ENCODE measurements around the gene C9.

The C9 gene

GRCh38 chr5:39266442-39266841 lies 97.9 kb downstream of the C9 start:
- DNase-seq (ENCODE audit: low spot score), result no peak
- in situ Hi-C loops (cut with MboI; ENCODE audit: low pct_unique_long_range_greater_than_20kb, low sequenced_read_pairs, unreplicated experiment), result no loop called here
- no peak for TF ChIP-seq CTCF (IDR thresholded peaks at IDR 0.05; ENCODE audit: extremely low read depth, insufficient read depth, missing control alignments)

- in situ Hi-C loops (cut with MboI; ENCODE audit: low pct_unique_long_range_greater_than_20kb, low sequenced_read_pairs, unreplicated experiment), result no loop called here
- no peak for TF ChIP-seq CTCF (IDR thresholded peaks at IDR 0.05; ENCODE audit: extremely low read depth, insufficient read depth, missing control alignments)
Measured at GRCh38 chr5:39264528-39264927, 99.8 kb downstream of the C9 start.

GRCh38 chr5:39262981-39263380 lies 101.3 kb downstream of the C9 start:
- TF ChIP-seq CTCF (IDR thresholded peaks at IDR 0.05; ENCODE audit: extremely low read depth, insufficient read depth, missing control alignments), result no peak
- in situ Hi-C loops (cut with MboI; ENCODE audit: low pct_unique_long_range_greater_than_20kb, low sequenced_read_pairs, unreplicated experiment), result no loop called here
- DNase-seq (ENCODE audit: low spot score), result no peak

More at GRCh38 chr5:39264528-39264927, 99.8 kb downstream of the C9 start:
- DNase-seq (ENCODE audit: low spot score), result peak; percentile 48

GRCh38 chr5:39260095-39260494 lies 104.2 kb downstream of the C9 start:
- DNase-seq (ENCODE audit: low spot score), result no peak
- in situ Hi-C loops (cut with MboI; ENCODE audit: low pct_unique_long_range_greater_than_20kb, low sequenced_read_pairs, unreplicated experiment), result no loop called here
- no peak for TF ChIP-seq CTCF (IDR thresholded peaks at IDR 0.05; ENCODE audit: extremely low read depth, insufficient read depth, missing control alignments)

- no peak for DNase-seq (ENCODE audit: low spot score)
- TF ChIP-seq CTCF (IDR thresholded peaks at IDR 0.05; ENCODE audit: extremely low read depth, insufficient read depth, missing control alignments), result no peak
- in situ Hi-C loops (cut with MboI; ENCODE audit: low pct_unique_long_range_greater_than_20kb, low sequenced_read_pairs, unreplicated experiment), result no loop called here
Measured at GRCh38 chr5:39257554-39257953, 106.7 kb downstream of the C9 start.

- no peak for TF ChIP-seq CTCF (IDR thresholded peaks at IDR 0.05; ENCODE audit: extremely low read depth, insufficient read depth, missing control alignments)
- in situ Hi-C loops (cut with MboI; ENCODE audit: low pct_unique_long_range_greater_than_20kb, low sequenced_read_pairs, unreplicated experiment), result no loop called here
- peak; percentile 38 for DNase-seq (ENCODE audit: low spot score)
Measured at GRCh38 chr5:39256477-39257235, 107.6 kb downstream of the C9 start.

Data from GM13977 (cell line).